Right cardiac atrium (tissue), 5 donors: Measurements from ENCODE around the gene KRTAP17-1. TPM values are rescaled to one million over a fixed set of nuclear protein-coding genes. Genes with fewer than 3 reads are reported as not detected.
"Not testable (repeated sequence)": the region's sequence is repeated elsewhere in the genome, so short reads cannot be mapped to it uniquely, and the experiment has no call there.

Experiments
- ATAC-seq, 2 donors: fragments of 200-7000 bp; cut with Tn5 transposase; one replicate each; pipeline versions ENCODE4 v1.8.0 to v1.9.1; 2020; ENCODE audit warnings: moderate library complexity in 2 of 2, mild to moderate bottlenecking in 1 of 2
- DNase-seq, 3 donors: peaks; one replicate each; pipeline ENCODE4 v3.0.0-alpha.2; 2020
- H3K27ac ChIP-seq: one replicate; pipeline ENCODE4 v1.5.1; 2013; ENCODE audit warnings: mild to moderate bottlenecking, low read length, control low read depth, moderate library complexity
- H3K27me3 ChIP-seq: one replicate; pipeline ENCODE4 v1.6.1; 2013; ENCODE audit not compliant: control insufficient read depth, insufficient read depth
- H3K4me1 ChIP-seq: one replicate; pipeline ENCODE4 v1.6.1; 2013; ENCODE audit warnings: low read length; ENCODE audit not compliant: control insufficient read depth, insufficient read depth
- H3K4me3 ChIP-seq: one replicate; pipeline ENCODE4 v1.5.1; 2013; ENCODE audit warnings: low read length, control low read depth
- H3K9me3 ChIP-seq: one replicate; pipeline ENCODE4 v1.6.1; 2013; ENCODE audit warnings: low read length; ENCODE audit not compliant: control insufficient read depth
- whole genome bisulfite sequencing: extraction: QIAGEN DNeasy Blood & Tissue Kit; methylation state at CpG from one replicate; pipeline ENCODE4 v1.1.7; 2013; 5-methylcytosine and 5-hydroxymethylcytosine counted together
- intact Hi-C, 4 donors: fragments of 100-400 bp; cut with DNase I; formaldehyde crosslinking; loops; one replicate each; pipeline versions ENCODE4 v1.11.0 to v1.14.0; 2022 to 2023
- long read RNA-seq, 4 donors: library from polyadenylated mRNA; unstranded; transcript quantifications; one replicate each; pipeline ENCODE4 v2.0.0, GENCODE V29; 2020 to 2021
- polyA plus RNA-seq: library from polyadenylated mRNA; stranded (reverse); fragments of 200-250 nt; gene quantifications from one replicate; pipeline ENCODE4 v1.2.3, GENCODE V29; 2013
- total RNA-seq, 4 donors: library from RNA; stranded (reverse); fragmentation: NEBNext Ultra II Directional; extraction: Animal tissue kit (Norgen Biotek cat#: 25700); gene quantifications; one replicate each; pipeline ENCODE4 v1.2.1, GENCODE V29; 2021
- donor health status: healthy with polysubstance abuse.
- donor health status: DM: no; HTN: yes; CAD: no.
- donor health status: DM: no; HTN: no; CAD: no.
- donor health status: DM: no; HTN: yes; CAD: no; lungs with severe emphysema.
- donor health status: DM: yes; HTN: yes; CAD: no.

KRTAP17-1 gene
- total RNA-seq (not detected), polyA plus RNA-seq (not detected)
- long read RNA-seq, donor 1 = 0 reads
- long read RNA-seq, donor 2 = 0 reads
- long read RNA-seq, donor 3 = 0 reads
- long read RNA-seq, donor 4 = 0 reads

GRCh38 chr17:41315204-41315794 lies at the start of gene KRTAP17-1:
Gene KRTAP17-1 (minus strand): TSS chr17:41315710. CDS start chr17:41315650, 60 bp downstream.
- intact Hi-C loops = no loop called here
- DNase-seq = no peak
- no peaks in the 10 kb centered on the region for H3K9me3 ChIP-seq
- no peak for ATAC-seq
- H3K4me1 ChIP-seq = no peaks in the 10 kb centered on the region
- no peak within 1 kb of the TSS for H3K4me3 ChIP-seq
- no peaks in the 10 kb centered on the region for H3K27me3 ChIP-seq
- no peak within 1 kb of the TSS for H3K27ac ChIP-seq
- 78% methylated on average over 24 of the region's 24 CpGs for WGBS

- no peak overlapping the region for H3K27ac ChIP-seq
- no peaks in the 10 kb centered on the region for H3K4me1 ChIP-seq
- WGBS = 76% methylated on average over 2 of the region's 2 CpGs
- H3K9me3 ChIP-seq = no peaks in the 10 kb centered on the region
- intact Hi-C loops = no loop called here
- H3K27me3 ChIP-seq = no peaks in the 10 kb centered on the region
- H3K4me3 ChIP-seq = no peak overlapping the region
- no peak for ATAC-seq
- DNase-seq = no peak
These were observed 48.4 kb upstream of the KRTAP17-1 start for GRCh38 chr17:41363881-41364280.

- intact Hi-C loops = no loop called here
- ATAC-seq = no peak
These were observed 44.9 kb upstream of the KRTAP17-1 start for GRCh38 chr17:41360296-41360995.

GRCh38 chr17:41354536-41354935 lies 39.0 kb upstream of the KRTAP17-1 start:
- Histone ChIP-seq H3K27me3 (no peaks in the 10 kb centered on the region), H3K27ac (no peak overlapping the region), H3K4me3 (no peak overlapping the region), H3K4me1 (no peaks in the 10 kb centered on the region), H3K9me3 (peaks cover 2% of the 10 kb centered on the region)
- intact Hi-C loops = no loop called here
- 89% methylated on average over 4 of the region's 4 CpGs for WGBS
- DNase-seq (no peak), ATAC-seq (no peak)

More at GRCh38 chr17:41360296-41360995, 44.9 kb upstream of the KRTAP17-1 start:
- H3K4me1 ChIP-seq = no peaks in the 10 kb centered on the region
- no peak overlapping the region for H3K27ac ChIP-seq
- H3K27me3 ChIP-seq = no peaks in the 10 kb centered on the region
- WGBS = 69% methylated on average over 5 of the region's 5 CpGs
- peaks cover 2% of the 10 kb centered on the region for H3K9me3 ChIP-seq
- no peak for DNase-seq
- H3K4me3 ChIP-seq = no peak overlapping the region

- no peak overlapping the region for H3K27ac ChIP-seq
- H3K27me3 ChIP-seq = no peaks in the 10 kb centered on the region
- peaks cover 2% of the 10 kb centered on the region for H3K9me3 ChIP-seq
- no peak for ATAC-seq
- no peaks in the 10 kb centered on the region for H3K4me1 ChIP-seq
- DNase-seq = no peak
- 79% methylated on average over 7 of the region's 7 CpGs for WGBS
- H3K4me3 ChIP-seq = no peak overlapping the region
- intact Hi-C loops = no loop called here
These were observed 37.3 kb upstream of the KRTAP17-1 start for GRCh38 chr17:41352597-41353366.

GRCh38 chr17:41351177-41351576 lies 35.7 kb upstream of the KRTAP17-1 start:
- H3K4me1 ChIP-seq = no peaks in the 10 kb centered on the region
- no peak for ATAC-seq
- H3K4me3 ChIP-seq = no peak overlapping the region
- intact Hi-C loops = no loop called here
- no peak overlapping the region for H3K27ac ChIP-seq
- DNase-seq = no peak
- no peaks in the 10 kb centered on the region for H3K27me3 ChIP-seq
- H3K9me3 ChIP-seq = no peaks in the 10 kb centered on the region
- WGBS = 84% methylated on average over 2 of the region's 2 CpGs

- intact Hi-C loops, H3K4me1 ChIP-seq, H3K27ac ChIP-seq, H3K27me3 ChIP-seq, H3K9me3 ChIP-seq, DNase-seq, H3K4me3 ChIP-seq, ATAC-seq: not testable (repeated sequence)
- WGBS = 91% methylated on average over 16 of the region's 16 CpGs
These were observed 34.9 kb upstream of the KRTAP17-1 start, which contains the start of gene KRT33A for GRCh38 chr17:41350381-41350878. Gene KRT33A (minus strand): TSS chr17:41350828. CDS start chr17:41350767, 61 bp downstream.

- ATAC-seq = no peak
- no peak for DNase-seq
- intact Hi-C loops = no loop called here
- Histone ChIP-seq H3K27ac (no peak overlapping the region), H3K9me3 (no peaks in the 10 kb centered on the region), H3K4me1 (no peaks in the 10 kb centered on the region), H3K4me3 (no peak overlapping the region), H3K27me3 (no peaks in the 10 kb centered on the region)
- WGBS = 85% methylated on average over 7 of the region's 7 CpGs
These were observed 32.6 kb upstream of the KRTAP17-1 start for GRCh38 chr17:41347869-41348760.

GRCh38 chr17:41346421-41346820 lies 30.9 kb upstream of the KRTAP17-1 start:
- H3K4me3 ChIP-seq, ATAC-seq, H3K4me1 ChIP-seq, intact Hi-C loops, H3K9me3 ChIP-seq, H3K27me3 ChIP-seq, DNase-seq, H3K27ac ChIP-seq: not testable (repeated sequence)
- 82% methylated on average over 16 of the region's 16 CpGs for WGBS

- Histone ChIP-seq H3K27ac (no peak overlapping the region), H3K4me1 (no peaks in the 10 kb centered on the region), H3K9me3 (peaks cover 2% of the 10 kb centered on the region), H3K27me3 (no peaks in the 10 kb centered on the region), H3K4me3 (no peak overlapping the region)
- intact Hi-C loops = no loop called here
- ATAC-seq = no peak
- WGBS = 77% methylated on average over 3 of the region's 3 CpGs
- no peak for DNase-seq
These were observed 30.5 kb upstream of the KRTAP17-1 start for GRCh38 chr17:41345992-41346391.
